Prostate gland (tissue), 2 donors: ENCODE measurements around the gene DNAJC27. TPM values are rescaled to one million over a fixed set of nuclear protein-coding genes. Genes with fewer than 3 reads are reported as not detected.

ENCODE experiments used
- DNase-seq: peaks from one replicate; pipeline ENCODE4 v3.0.0-alpha.2; 2019; ENCODE audit warnings: low spot score
- H3K27ac ChIP-seq, 2 donors: fragments of 200-600 bp; sonication (generic); 2 replicates each; pipeline ENCODE4 v1.5.1; 2017 to 2019
- H3K27me3 ChIP-seq: fragments of 200-600 bp; sonication (generic); replicated peaks from 2 replicates; pipeline ENCODE4 v1.5.1; 2019; ENCODE audit not compliant: insufficient read depth
- H3K36me3 ChIP-seq, 2 donors: fragments of 200-600 bp; sonication (generic); 1 replicate in 1 of 2; 2 replicates in 1 of 2; pipeline versions ENCODE4 v1.5.1 to v1.8.1; 2017 to 2019
- H3K4me1 ChIP-seq: fragments of 200-600 bp; sonication (generic); replicated peaks from 2 replicates; pipeline ENCODE4 v1.5.1; 2019
- H3K4me3 ChIP-seq, 2 donors: fragments of 200-600 bp; sonication (generic); 2 replicates each; pipeline ENCODE4 v1.5.1; 2017 to 2019
- H3K9me3 ChIP-seq: fragments of 200-600 bp; sonication (generic); 2 replicates; pipeline ENCODE4 v1.5.1; 2017
- POLR2A ChIP-seq: fragments of 450-650 bp; IDR thresholded peaks from one replicate; pipeline ENCODE4 v1.6.1; 2016; ENCODE audit warnings: antibody characterized with exemption, mild to moderate bottlenecking
- POLR2AphosphoS5 ChIP-seq: sonication (generic); formaldehyde crosslinking; IDR thresholded peaks from one replicate; pipeline ENCODE4 v1.6.1; 2017; ENCODE audit warnings: antibody characterized with exemption
- WGBS: methylation state at CpG from one replicate; pipeline ENCODE4 v1.1.5; 2018; 5-methylcytosine and 5-hydroxymethylcytosine counted together
- intact Hi-C: fragments of 100-400 bp; cut with DNase I; formaldehyde crosslinking; loops from one replicate; pipeline ENCODE4 v1.14.2; 2022
- total RNA-seq, 2 donors: library from RNA; depleted of rRNA; stranded (reverse); fragments of >200 nt; gene quantifications; one replicate each; pipeline ENCODE4 v1.1.0, GENCODE V29; 2016
- TF ChIP-seq, protein P1 (sequence below), 4 experiments: fragments of 200-600 bp in 2 of 4; fragments of 450-650 bp in 2 of 4; sonication (generic) in 2 of 4; IDR thresholded peaks; 1 replicate in 3 of 4; 2 replicates in 1 of 4; pipeline ENCODE4 v1.5.1; 2016 to 2019; ENCODE audit warnings: antibody characterized with exemption in 4 of 4, mild to moderate bottlenecking in 2 of 4, moderate library complexity in 2 of 4

Gene DNAJC27
- total RNA-seq, 2 donors from 2014 or later: 3.0 to 9.2 TPM

DNA sequence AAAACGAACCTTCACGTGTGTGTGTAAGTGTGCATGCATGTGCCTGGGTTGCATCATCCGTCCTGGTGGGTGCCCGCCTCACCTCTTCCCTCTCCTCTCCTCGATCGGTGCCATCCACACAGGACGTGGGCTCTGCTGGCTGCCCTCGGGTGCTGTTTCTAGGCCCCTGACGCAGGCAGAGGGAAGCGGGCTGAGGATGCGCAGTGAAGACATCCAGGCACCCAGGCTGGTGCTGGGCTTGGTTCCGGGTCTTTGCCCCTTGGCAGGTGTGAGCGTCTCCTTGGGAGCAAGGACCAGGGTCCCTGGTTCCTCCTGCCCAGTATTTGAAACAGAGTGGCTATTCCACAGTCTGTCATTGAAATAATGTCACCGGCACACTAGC, 45.5 kb downstream of the DNAJC27 start:
- 85% methylated on average over 14 of the region's 14 CpGs for WGBS
- Histone ChIP-seq H3K9me3 (no peaks in the 10 kb centered on the region), H3K36me3 (no peaks in the 10 kb centered on the region), H3K27ac (peak overlapping the region; percentile 21 to 70), H3K4me3 (no peak overlapping the region), H3K4me1 (no peaks in the 10 kb centered on the region), H3K27me3 (no peaks in the 10 kb centered on the region)
- TF ChIP-seq POLR2A (no peak), POLR2AphosphoS5 (no peak)
- TF ChIP-seq, protein P1, sequence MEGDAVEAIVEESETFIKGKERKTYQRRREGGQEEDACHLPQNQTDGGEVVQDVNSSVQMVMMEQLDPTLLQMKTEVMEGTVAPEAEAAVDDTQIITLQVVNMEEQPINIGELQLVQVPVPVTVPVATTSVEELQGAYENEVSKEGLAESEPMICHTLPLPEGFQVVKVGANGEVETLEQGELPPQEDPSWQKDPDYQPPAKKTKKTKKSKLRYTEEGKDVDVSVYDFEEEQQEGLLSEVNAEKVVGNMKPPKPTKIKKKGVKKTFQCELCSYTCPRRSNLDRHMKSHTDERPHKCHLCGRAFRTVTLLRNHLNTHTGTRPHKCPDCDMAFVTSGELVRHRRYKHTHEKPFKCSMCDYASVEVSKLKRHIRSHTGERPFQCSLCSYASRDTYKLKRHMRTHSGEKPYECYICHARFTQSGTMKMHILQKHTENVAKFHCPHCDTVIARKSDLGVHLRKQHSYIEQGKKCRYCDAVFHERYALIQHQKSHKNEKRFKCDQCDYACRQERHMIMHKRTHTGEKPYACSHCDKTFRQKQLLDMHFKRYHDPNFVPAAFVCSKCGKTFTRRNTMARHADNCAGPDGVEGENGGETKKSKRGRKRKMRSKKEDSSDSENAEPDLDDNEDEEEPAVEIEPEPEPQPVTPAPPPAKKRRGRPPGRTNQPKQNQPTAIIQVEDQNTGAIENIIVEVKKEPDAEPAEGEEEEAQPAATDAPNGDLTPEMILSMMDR (IDR thresholded peaks at IDR 0.05): no peak
- intact Hi-C loops: no loop called here
- no peak for DNase-seq

DNA sequence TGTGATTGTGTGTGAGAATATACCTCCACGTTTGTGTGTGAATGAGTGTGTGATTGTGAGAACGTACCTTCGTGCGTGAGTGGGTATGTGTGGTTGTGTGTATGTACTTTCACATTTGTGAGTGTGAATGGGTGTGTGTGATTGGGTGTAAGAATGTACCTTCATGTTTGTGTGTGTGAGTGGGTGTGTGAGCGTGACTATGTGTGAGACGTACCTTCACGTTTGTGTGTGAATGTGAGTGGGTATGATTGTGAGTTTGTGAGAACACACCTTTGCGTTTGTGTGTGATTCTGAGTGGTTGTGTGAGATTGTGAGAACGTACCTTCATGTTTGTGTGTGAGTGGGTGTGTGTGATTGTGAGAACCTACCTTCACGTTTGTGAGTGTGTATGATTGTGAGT, 45.9 kb downstream of the DNAJC27 start:
- no peaks in the 10 kb centered on the region for H3K9me3 ChIP-seq
- H3K36me3 ChIP-seq: no peaks in the 10 kb centered on the region
- 94% methylated on average over 10 of the region's 10 CpGs for WGBS
- no peak overlapping the region for H3K27ac ChIP-seq
- TF ChIP-seq, protein P1 (IDR thresholded peaks at IDR 0.05): no peak
- TF ChIP-seq POLR2A: no peak
- no peak for TF ChIP-seq POLR2AphosphoS5
- no peaks in the 10 kb centered on the region for H3K4me1 ChIP-seq
- no peak for DNase-seq
- intact Hi-C loops: no loop called here
- H3K27me3 ChIP-seq: no peaks in the 10 kb centered on the region
- no peak overlapping the region for H3K4me3 ChIP-seq

DNA sequence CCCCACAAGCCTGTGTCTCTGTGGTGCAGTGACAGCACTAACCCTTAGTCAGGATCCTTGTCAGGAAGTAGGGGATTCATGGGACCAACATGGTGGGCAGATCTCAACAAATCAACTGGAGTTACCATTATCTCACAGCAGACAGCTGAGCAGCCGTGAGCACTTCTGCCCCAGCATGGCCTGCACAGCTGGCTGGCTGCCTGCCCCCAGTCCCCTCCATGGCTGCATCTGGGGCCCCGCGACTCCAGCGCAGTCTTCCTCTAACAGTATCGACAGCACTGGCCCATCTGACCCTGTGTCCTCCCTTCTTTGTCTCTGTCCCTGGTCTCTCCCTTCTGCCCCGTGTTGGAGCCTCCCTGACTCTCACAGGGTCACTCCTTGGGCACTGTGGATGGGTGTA, 47.0 kb downstream of the DNAJC27 start:
- 88% methylated on average over 6 of the region's 6 CpGs for WGBS
- TF ChIP-seq, protein P1 (IDR thresholded peaks at IDR 0.05): no peak
- TF ChIP-seq POLR2AphosphoS5: no peak
- TF ChIP-seq POLR2A: no peak

DNA sequence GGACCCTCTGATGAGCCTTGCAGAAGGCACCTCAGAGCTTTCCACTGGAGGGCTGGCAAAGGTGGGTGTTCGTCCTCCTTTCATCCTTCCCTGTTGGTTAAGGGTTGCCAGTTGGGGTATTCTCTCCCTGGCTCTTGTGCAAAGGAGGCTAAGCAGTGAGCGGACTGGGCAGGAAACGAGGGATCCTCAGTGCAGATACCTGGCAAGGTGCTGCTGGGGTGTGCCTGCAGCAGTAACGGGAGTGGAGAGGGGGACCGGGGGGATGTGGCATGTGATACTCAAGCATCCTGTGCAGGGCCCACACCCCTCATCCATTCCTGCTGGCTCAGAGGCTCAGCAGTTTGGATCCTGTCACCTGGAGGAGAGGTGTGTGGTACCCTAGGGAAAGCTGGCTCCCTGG, 47.5 kb downstream of the DNAJC27 start:
- intact Hi-C loops: no loop called here
- Histone ChIP-seq H3K36me3 (no peaks in the 10 kb centered on the region), H3K9me3 (no peaks in the 10 kb centered on the region), H3K4me3 (no peak overlapping the region), H3K27me3 (no peaks in the 10 kb centered on the region), H3K27ac (no peak overlapping the region), H3K4me1 (no peaks in the 10 kb centered on the region)
- 92% methylated on average over 5 of the region's 5 CpGs for WGBS
- TF ChIP-seq POLR2A (no peak), POLR2AphosphoS5 (no peak)
- TF ChIP-seq, protein P1 (IDR thresholded peaks at IDR 0.05): no peak
- no peak for DNase-seq

More for the DNA sequence above, 47.0 kb downstream of the DNAJC27 start:
- no peak overlapping the region for H3K27ac ChIP-seq
- DNase-seq: no peak
- no peaks in the 10 kb centered on the region for H3K9me3 ChIP-seq
- no peaks in the 10 kb centered on the region for H3K36me3 ChIP-seq
- H3K27me3 ChIP-seq: no peaks in the 10 kb centered on the region
- H3K4me1 ChIP-seq: no peaks in the 10 kb centered on the region
- intact Hi-C loops: no loop called here
- H3K4me3 ChIP-seq: no peak overlapping the region

DNA sequence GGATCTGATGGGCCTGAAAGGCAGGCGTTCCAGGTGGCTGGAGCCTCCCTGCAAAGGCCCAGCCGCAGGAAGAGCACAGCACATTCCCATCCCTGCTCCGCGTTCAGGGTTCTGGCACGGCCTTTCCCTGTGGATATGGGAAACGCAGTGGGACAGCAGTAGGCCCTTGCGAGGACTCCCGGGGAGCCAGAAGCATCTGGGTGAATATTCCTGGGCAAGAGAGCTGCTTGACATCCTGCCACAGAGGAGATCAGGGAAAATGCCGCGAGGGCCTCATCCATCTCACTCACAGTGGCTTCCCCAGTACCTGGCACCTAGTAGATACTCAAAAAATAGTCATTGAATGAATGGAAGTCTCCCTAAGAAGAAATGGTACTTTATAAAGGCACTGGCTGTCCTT, 48.6 kb downstream of the DNAJC27 start:
- no peak overlapping the region for H3K27ac ChIP-seq
- no peak for TF ChIP-seq POLR2AphosphoS5
- TF ChIP-seq POLR2A: no peak
- TF ChIP-seq, protein P1 (IDR thresholded peaks at IDR 0.05): no peak

More for the DNA sequence above, 48.6 kb downstream of the DNAJC27 start:
- WGBS: 88% methylated on average over 10 of the region's 10 CpGs
- no peak overlapping the region for H3K4me3 ChIP-seq
- intact Hi-C loops: no loop called here
- no peak for DNase-seq
- no peaks in the 10 kb centered on the region for H3K9me3 ChIP-seq
- no peaks in the 10 kb centered on the region for H3K27me3 ChIP-seq
- no peaks in the 10 kb centered on the region for H3K4me1 ChIP-seq
- H3K36me3 ChIP-seq: no peaks in the 10 kb centered on the region
